ENCODE measurements around the gene FMN2. TPM values are rescaled to one million over a fixed set of nuclear protein-coding genes. Genes with fewer than 3 reads are reported as not detected.

Gene FMN2
- total and polyA plus RNA-seq, 3 experiments from 2014 or later, result not detected

DNA sequence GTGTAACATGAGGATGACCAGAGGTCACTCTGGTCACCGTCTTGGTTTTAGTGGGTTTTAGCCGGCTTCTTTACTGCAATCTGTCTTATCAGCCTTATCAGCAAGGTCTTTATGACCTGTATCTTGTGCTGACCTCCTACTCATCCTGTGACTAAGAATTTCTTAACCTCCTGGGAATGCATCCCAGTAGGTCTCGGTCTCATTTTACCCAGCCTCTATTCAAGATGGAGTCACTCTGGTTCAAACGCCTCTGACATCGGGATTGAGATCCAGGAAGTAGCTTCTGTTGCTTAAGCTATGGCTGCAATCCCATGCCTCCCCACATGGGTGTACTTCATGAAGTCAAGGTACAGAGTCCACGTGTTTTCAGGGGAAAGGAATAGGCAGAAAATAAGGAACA, 19.9 kb downstream of the FMN2 start:
- H3K27ac Mint-ChIP-seq, result no peak overlapping the region
- H3K4me3 ChIP-seq (ENCODE audit: low read length), result no peak overlapping the region
- CTCF ChIA-PET, result no interaction called here
- H3K36me3 ChIP-seq (ENCODE audit: insufficient read depth, low read length), result no peaks in the 10 kb centered on the region
- POLR2A ChIA-PET, result no interaction called here
- no peaks in the 10 kb centered on the region for H3K4me1 ChIP-seq (ENCODE audit: insufficient read depth, low read length)
- peaks cover 0 to 4% (median 0%) of the 10 kb centered on the region in 5 donors for H3K9me3 Mint-ChIP-seq
- H3K36me3 Mint-ChIP-seq, result no peaks in the 10 kb centered on the region
- no peaks in the 10 kb centered on the region for H3K9me3 ChIP-seq (ENCODE audit: low read length)
- no peak for DNase-seq
- H3K27me3 ChIP-seq (ENCODE audit: insufficient read depth, low read length, poor library complexity, severe bottlenecking), result no peaks in the 10 kb centered on the region
- H3K4me1 Mint-ChIP-seq, result no peaks in the 10 kb centered on the region
- peaks cover 0 to 2% of the 10 kb centered on the region in 2 donors for H3K27me3 Mint-ChIP-seq
- H3K4me3 Mint-ChIP-seq, result no peak overlapping the region
- no peak overlapping the region for H3K27ac ChIP-seq (ENCODE audit: low read depth, low read length)

DNA sequence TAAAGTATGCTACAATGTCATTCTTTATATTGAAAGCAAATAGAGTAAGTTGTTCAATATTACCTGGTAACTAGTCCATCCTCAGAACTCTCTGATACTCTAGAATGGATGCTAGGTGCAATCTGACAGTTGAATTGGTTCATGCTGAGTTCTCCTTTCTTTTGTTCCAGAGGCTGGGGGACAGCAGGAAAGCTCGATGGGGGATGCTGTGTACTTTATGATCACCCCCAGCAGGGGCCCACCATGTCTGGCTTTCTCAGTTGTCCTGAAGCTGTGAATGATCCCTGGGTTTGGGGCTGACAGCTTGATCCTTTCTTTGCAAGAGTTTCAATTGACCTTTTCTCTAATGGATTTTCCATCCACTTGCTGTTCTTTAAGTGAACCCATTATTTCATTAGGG, 22.5 kb downstream of the FMN2 start:
- no peaks in the 10 kb centered on the region for H3K36me3 Mint-ChIP-seq
- H3K27ac ChIP-seq (ENCODE audit: low read depth, low read length), result no peak overlapping the region
- peaks cover 0 to 4% (median 0%) of the 10 kb centered on the region in 5 donors for H3K9me3 Mint-ChIP-seq
- H3K4me3 ChIP-seq (ENCODE audit: low read length), result no peak overlapping the region
- POLR2A ChIA-PET, result no interaction called here
- DNase-seq, result no peak
- H3K4me3 Mint-ChIP-seq, result no peak overlapping the region
- H3K36me3 ChIP-seq (ENCODE audit: insufficient read depth, low read length), result no peaks in the 10 kb centered on the region
- H3K9me3 ChIP-seq (ENCODE audit: low read length), result no peaks in the 10 kb centered on the region
- no peaks in the 10 kb centered on the region for H3K27me3 ChIP-seq (ENCODE audit: insufficient read depth, low read length, poor library complexity, severe bottlenecking)
- H3K27ac Mint-ChIP-seq, result no peak overlapping the region
- CTCF ChIA-PET, result no interaction called here
- H3K27me3 Mint-ChIP-seq, result peaks cover 0 to 2% of the 10 kb centered on the region in 2 donors
- H3K4me1 Mint-ChIP-seq, result no peaks in the 10 kb centered on the region
- H3K4me1 ChIP-seq (ENCODE audit: insufficient read depth, low read length), result no peaks in the 10 kb centered on the region

DNA sequence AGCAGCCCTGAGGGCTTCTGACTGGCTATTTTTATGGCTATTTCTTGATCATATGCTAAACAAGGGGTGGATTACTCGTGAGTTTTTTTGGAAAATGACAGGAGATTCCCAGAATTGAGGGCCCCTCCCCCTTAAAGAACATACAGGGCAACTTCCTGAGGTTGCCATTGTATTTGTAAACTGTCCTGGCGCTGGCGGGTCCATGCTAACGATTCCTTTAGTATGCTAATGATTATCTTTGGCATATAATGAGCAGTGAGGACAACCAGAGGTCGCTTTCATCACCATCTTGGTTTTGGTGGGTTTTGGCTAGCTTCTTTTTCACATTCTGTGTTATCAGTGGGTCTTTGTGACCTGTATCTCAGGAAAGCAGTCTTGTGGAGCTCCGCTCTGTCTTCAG, 24.1 kb downstream of the FMN2 start:
- H3K9me3 Mint-ChIP-seq, result peaks cover 0 to 4% (median 0%) of the 10 kb centered on the region in 5 donors
- DNase-seq, result no peak
- CTCF ChIA-PET, result interaction anchor here (0.6 kb wide), 1 partner anchor 15 kb away, joined by 3 read pairs; no protein-coding TSS in a partner anchor
- H3K36me3 Mint-ChIP-seq, result no peaks in the 10 kb centered on the region
- Histone ChIP-seq H3K4me3 (ENCODE audit: low read length) (no peak overlapping the region), H3K9me3 (ENCODE audit: low read length) (no peaks in the 10 kb centered on the region), H3K27ac (ENCODE audit: low read depth, low read length) (no peak overlapping the region), H3K27me3 (ENCODE audit: insufficient read depth, low read length, poor library complexity, severe bottlenecking) (no peaks in the 10 kb centered on the region), H3K4me1 (ENCODE audit: insufficient read depth, low read length) (no peaks in the 10 kb centered on the region), H3K36me3 (ENCODE audit: insufficient read depth, low read length) (no peaks in the 10 kb centered on the region)
- H3K4me3 Mint-ChIP-seq, result no peak overlapping the region
- peaks cover 0 to 2% of the 10 kb centered on the region in 2 donors for H3K27me3 Mint-ChIP-seq
- H3K27ac Mint-ChIP-seq, result no peak overlapping the region
- POLR2A ChIA-PET, result no interaction called here
- H3K4me1 Mint-ChIP-seq, result no peaks in the 10 kb centered on the region

DNA sequence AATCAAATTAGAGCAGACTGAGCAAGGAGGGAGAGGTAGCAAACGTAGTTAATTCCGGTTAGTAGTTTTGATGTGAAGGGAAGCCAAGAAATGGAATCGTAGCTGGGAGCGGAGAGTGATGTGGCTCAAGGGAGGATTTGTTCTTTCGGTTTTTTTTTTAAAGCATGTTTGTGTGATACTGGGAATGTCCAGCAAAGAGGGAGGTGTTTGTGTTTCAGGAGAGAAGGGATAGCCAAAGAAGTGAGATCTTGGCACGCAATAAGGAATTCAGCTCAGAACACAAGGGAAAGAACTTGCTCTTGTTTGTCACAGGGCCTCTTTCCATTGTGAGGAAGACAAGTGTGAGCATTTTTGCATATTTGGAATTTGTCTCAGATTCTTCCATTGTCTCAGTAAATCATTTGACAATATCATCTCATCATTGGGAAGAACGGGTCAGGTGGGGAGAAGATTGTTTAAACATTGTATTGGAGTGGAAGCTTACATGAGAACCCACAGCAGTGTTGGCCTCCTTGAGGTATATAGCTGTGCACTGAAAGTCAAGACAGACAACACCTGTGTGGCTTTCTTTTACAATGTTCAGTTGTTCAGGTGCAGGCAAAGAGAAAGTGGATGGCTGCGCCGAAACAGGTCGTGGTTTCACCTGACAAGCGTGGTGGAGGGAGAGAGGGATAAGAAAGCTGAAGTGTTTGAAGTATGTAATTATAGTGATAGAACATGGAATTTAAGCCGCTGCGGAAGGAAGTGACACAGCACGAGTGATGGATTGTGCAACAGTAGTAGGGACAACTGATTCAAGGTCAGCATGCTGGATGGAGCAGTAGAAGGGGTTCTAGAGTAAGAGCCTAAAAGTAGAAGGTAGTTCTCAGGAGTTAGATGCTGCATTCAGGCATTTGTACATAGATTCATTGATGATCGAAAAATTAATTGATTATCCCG, 25.4 kb downstream of the FMN2 start:
- H3K27ac ChIP-seq (ENCODE audit: low read depth, low read length), result no peak overlapping the region
- Mint-ChIP-seq H3K36me3 (no peaks in the 10 kb centered on the region), H3K9me3 (peaks cover 0 to 4% (median 0%) of the 10 kb centered on the region in 5 donors), H3K4me3 (no peak overlapping the region), H3K4me1 (no peaks in the 10 kb centered on the region), H3K27ac (no peak overlapping the region), H3K27me3 (no peaks in the 10 kb centered on the region)
- H3K4me3 ChIP-seq (ENCODE audit: low read length), result no peak overlapping the region
- POLR2A ChIA-PET, result no interaction called here
- H3K36me3 ChIP-seq (ENCODE audit: insufficient read depth, low read length), result no peaks in the 10 kb centered on the region
- no peaks in the 10 kb centered on the region for H3K4me1 ChIP-seq (ENCODE audit: insufficient read depth, low read length)
- no peaks in the 10 kb centered on the region for H3K27me3 ChIP-seq (ENCODE audit: insufficient read depth, low read length, poor library complexity, severe bottlenecking)
- H3K9me3 ChIP-seq (ENCODE audit: low read length), result no peaks in the 10 kb centered on the region
- CTCF ChIA-PET, result no interaction called here
- no peak for DNase-seq

DNA sequence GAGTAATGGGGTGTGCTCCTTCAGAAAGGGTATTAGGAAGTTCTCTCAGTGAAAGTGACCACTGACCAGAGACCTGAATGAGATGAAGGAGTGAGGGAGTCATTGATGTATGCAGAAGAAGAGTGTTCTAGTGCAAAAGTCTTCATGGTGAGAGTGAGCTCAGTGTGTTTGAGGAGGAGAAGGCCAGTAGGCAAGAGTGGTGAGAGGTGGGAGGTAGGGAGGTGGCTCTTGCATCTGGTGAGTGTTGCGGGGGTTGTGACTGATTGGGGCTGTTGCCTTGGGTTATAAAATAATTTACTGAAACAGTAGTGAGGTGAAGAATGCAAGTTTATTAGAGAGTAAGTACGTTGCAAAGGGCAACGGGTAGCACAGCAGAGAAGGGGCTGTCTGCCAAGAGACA, 26.2 kb downstream of the FMN2 start:
- H3K4me3 Mint-ChIP-seq, result no peak overlapping the region
- Histone ChIP-seq H3K9me3 (ENCODE audit: low read length) (no peaks in the 10 kb centered on the region), H3K27me3 (ENCODE audit: insufficient read depth, low read length, poor library complexity, severe bottlenecking) (no peaks in the 10 kb centered on the region), H3K4me3 (ENCODE audit: low read length) (no peak overlapping the region), H3K36me3 (ENCODE audit: insufficient read depth, low read length) (no peaks in the 10 kb centered on the region), H3K27ac (ENCODE audit: low read depth, low read length) (no peak overlapping the region), H3K4me1 (ENCODE audit: insufficient read depth, low read length) (no peaks in the 10 kb centered on the region)
- no peak overlapping the region for H3K27ac Mint-ChIP-seq
- CTCF ChIA-PET, result no interaction called here
- no peak for DNase-seq
- POLR2A ChIA-PET, result no interaction called here
- no peaks in the 10 kb centered on the region for H3K36me3 Mint-ChIP-seq
- no peaks in the 10 kb centered on the region for H3K27me3 Mint-ChIP-seq
- H3K9me3 Mint-ChIP-seq, result peaks cover 0 to 4% (median 0%) of the 10 kb centered on the region in 5 donors
- H3K4me1 Mint-ChIP-seq, result no peaks in the 10 kb centered on the region

DNA sequence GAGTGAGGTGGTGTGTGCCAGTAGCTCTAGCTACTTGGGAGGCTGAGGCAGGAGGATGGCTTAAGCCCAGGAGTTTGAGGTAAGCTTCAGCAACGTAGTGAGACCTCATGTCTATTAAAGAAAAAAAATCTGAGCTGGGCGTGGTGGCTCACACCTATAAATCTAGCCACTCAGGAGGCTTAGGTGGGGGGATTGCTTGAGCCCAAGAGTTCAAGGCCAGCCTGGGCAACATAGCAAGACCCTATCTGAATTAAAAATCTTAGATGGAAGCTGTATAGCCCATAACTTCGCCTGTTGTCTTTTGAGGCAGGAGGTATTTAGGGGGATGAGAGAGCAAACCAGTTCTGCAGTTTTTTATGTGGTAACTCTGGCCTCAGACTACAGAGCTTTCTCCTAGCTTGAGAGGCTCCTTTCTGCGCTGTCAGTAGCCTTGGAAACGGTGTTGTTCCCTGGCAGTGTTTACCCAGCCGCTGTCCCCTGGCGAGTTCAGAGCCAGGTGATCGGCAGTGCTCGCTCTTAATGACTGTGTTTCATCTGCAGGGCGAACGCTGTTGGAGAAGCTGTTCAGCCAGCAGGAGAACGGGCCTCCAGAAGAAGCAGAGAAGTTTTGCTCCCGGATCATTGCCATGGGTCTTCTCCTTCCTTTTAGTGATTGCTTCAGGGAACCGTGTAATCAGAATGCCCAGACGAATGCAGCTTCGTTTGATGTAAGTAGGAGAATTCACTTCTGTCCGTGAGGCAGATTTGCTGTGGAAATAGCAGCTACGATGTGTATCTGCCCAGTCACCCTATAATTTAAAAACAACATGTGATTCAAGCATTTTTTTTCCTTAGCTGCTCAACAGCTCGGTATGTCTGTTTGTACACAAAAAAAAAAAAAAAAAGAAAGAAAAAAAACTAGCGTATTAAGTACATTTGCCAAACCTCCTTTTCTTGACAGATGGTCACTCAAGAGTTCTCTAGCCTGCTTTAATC, 31.2 kb downstream of the FMN2 start:
- peaks cover 0 to 6% (median 2%) of the 10 kb centered on the region in 5 donors for H3K9me3 Mint-ChIP-seq

DNA sequence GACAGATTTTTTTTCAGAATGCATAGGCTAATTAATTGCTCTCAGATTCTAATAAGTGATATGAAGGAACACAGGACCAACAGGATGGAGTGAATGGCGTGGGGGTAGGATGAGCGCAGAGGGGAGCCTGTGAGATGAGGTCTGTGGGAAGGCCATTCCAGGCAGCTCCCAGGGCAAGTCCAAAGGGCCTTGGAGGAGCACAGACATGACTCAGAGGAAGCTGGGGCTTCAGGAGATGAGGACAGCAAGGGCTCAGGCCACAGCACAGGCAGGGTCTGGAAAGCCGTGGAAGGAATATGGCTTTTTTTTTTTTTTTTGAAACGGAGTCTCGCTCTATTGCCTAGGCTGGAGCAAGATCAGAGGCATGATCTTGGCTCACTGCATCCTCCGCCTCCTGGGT, 35.1 kb downstream of the FMN2 start:
- ChIA-PET POLR2A (no interaction called here), CTCF (no interaction called here)
- Histone ChIP-seq H3K36me3 (ENCODE audit: insufficient read depth, low read length) (no peaks in the 10 kb centered on the region), H3K27me3 (ENCODE audit: insufficient read depth, low read length, poor library complexity, severe bottlenecking) (no peaks in the 10 kb centered on the region), H3K4me3 (ENCODE audit: low read length) (no peak overlapping the region), H3K27ac (ENCODE audit: low read depth, low read length) (no peak overlapping the region), H3K9me3 (ENCODE audit: low read length) (no peaks in the 10 kb centered on the region), H3K4me1 (ENCODE audit: insufficient read depth, low read length) (no peaks in the 10 kb centered on the region)
- no peak overlapping the region for H3K4me3 Mint-ChIP-seq
- no peaks in the 10 kb centered on the region for H3K27me3 Mint-ChIP-seq
- no peaks in the 10 kb centered on the region for H3K36me3 Mint-ChIP-seq
- no peak for DNase-seq
- H3K27ac Mint-ChIP-seq, result no peak overlapping the region
- no peaks in the 10 kb centered on the region for H3K4me1 Mint-ChIP-seq
- H3K9me3 Mint-ChIP-seq, result peaks cover 0 to 11% (median 2%) of the 10 kb centered on the region in 5 donors

More for the DNA sequence above, 31.2 kb downstream of the FMN2 start:
- Histone ChIP-seq H3K27me3 (ENCODE audit: insufficient read depth, low read length, poor library complexity, severe bottlenecking) (no peaks in the 10 kb centered on the region), H3K4me3 (ENCODE audit: low read length) (no peak overlapping the region), H3K4me1 (ENCODE audit: insufficient read depth, low read length) (no peaks in the 10 kb centered on the region), H3K9me3 (ENCODE audit: low read length) (no peaks in the 10 kb centered on the region), H3K36me3 (ENCODE audit: insufficient read depth, low read length) (no peaks in the 10 kb centered on the region), H3K27ac (ENCODE audit: low read depth, low read length) (no peak overlapping the region)
- ChIA-PET CTCF (no interaction called here), POLR2A (no interaction called here)
- no peak overlapping the region for H3K27ac Mint-ChIP-seq
- no peaks in the 10 kb centered on the region for H3K27me3 Mint-ChIP-seq
- no peak overlapping the region for H3K4me3 Mint-ChIP-seq
- H3K36me3 Mint-ChIP-seq, result no peaks in the 10 kb centered on the region
- no peaks in the 10 kb centered on the region for H3K4me1 Mint-ChIP-seq
- DNase-seq, result no peak

DNA sequence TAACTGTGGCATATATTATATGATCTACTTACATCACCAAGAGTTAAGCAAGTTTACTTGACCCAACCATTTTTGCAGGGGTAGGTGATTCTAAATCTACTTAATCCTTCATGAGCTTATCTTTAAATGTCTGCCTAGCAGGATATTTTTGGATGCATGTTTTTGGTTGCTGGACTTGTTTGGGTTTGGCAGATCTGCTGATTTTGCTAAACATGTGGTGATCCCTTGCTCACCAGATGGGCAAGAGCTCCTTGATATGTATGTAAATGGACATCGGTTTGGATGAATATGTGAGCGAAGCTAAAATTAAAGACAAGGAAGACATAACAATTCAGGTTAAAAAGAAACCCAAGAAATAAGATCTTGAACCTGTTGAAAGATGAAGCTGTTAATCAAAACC, 36.7 kb downstream of the FMN2 start:
- DNase-seq, result no peak
- Histone ChIP-seq H3K36me3 (ENCODE audit: insufficient read depth, low read length) (no peaks in the 10 kb centered on the region), H3K9me3 (ENCODE audit: low read length) (no peaks in the 10 kb centered on the region), H3K4me1 (ENCODE audit: insufficient read depth, low read length) (no peaks in the 10 kb centered on the region), H3K4me3 (ENCODE audit: low read length) (no peak overlapping the region), H3K27me3 (ENCODE audit: insufficient read depth, low read length, poor library complexity, severe bottlenecking) (no peaks in the 10 kb centered on the region), H3K27ac (ENCODE audit: low read depth, low read length) (no peak overlapping the region)
- Mint-ChIP-seq H3K36me3 (no peaks in the 10 kb centered on the region), H3K4me3 (no peak overlapping the region), H3K4me1 (no peaks in the 10 kb centered on the region), H3K27ac (no peak overlapping the region), H3K9me3 (peaks cover 0 to 15% (median 2%) of the 10 kb centered on the region in 5 donors), H3K27me3 (no peaks in the 10 kb centered on the region)
- ChIA-PET CTCF (no interaction called here), POLR2A (no interaction called here)

Measured in CD8-positive, alpha-beta memory T cell (primary cell).